Measurements from ENCODE around the gene LUC7L.

DNA sequence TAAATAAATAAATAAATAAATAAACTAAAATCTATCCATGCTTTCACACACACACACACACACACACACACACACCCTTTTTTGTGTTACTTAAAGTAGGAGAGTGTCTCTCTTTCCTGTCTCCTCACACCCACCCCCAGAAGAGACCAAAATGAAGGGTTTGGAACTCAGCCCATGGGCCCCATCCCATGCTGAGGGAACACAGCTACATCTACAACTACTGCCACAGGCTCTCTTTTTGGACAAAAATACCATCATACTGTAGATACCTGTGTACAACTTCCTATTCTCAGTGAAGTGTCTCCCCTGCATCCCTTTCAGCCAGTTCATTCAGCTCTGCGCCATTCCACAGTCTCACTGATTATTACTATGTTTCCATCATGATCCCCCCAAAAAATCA lies 58.5 kb downstream of the LUC7L start:
- TF ChIP-seq EZH2 (IDR thresholded peaks at IDR 0.05; ENCODE audit: insufficient read depth, low read length): no peak
- TF ChIP-seq, protein P1, sequence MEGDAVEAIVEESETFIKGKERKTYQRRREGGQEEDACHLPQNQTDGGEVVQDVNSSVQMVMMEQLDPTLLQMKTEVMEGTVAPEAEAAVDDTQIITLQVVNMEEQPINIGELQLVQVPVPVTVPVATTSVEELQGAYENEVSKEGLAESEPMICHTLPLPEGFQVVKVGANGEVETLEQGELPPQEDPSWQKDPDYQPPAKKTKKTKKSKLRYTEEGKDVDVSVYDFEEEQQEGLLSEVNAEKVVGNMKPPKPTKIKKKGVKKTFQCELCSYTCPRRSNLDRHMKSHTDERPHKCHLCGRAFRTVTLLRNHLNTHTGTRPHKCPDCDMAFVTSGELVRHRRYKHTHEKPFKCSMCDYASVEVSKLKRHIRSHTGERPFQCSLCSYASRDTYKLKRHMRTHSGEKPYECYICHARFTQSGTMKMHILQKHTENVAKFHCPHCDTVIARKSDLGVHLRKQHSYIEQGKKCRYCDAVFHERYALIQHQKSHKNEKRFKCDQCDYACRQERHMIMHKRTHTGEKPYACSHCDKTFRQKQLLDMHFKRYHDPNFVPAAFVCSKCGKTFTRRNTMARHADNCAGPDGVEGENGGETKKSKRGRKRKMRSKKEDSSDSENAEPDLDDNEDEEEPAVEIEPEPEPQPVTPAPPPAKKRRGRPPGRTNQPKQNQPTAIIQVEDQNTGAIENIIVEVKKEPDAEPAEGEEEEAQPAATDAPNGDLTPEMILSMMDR (IDR thresholded peaks at IDR 0.05; ENCODE audit: insufficient read depth, low read depth, low read length): no peak
